Stimulated activated CD4-positive, alpha-beta T cell treated with anti-CD3 and anti-CD28 coated beads, Interleukin-15, amount 100 ng/mL, for 1 hour (primary cell): ENCODE results near the gene CEACAM21.
"Not testable (repeated sequence)": the region's sequence is repeated elsewhere in the genome, so short reads cannot be mapped to it uniquely, and the experiment has no call there.

Experiments
- DNase-seq, 2 donors: peaks; one replicate each; pipeline ENCODE4 v3.0.0-alpha.2; 2020; ENCODE audit warnings: low read depth in 1 of 2, low spot score in 1 of 2

The CEACAM21 gene

DNA sequence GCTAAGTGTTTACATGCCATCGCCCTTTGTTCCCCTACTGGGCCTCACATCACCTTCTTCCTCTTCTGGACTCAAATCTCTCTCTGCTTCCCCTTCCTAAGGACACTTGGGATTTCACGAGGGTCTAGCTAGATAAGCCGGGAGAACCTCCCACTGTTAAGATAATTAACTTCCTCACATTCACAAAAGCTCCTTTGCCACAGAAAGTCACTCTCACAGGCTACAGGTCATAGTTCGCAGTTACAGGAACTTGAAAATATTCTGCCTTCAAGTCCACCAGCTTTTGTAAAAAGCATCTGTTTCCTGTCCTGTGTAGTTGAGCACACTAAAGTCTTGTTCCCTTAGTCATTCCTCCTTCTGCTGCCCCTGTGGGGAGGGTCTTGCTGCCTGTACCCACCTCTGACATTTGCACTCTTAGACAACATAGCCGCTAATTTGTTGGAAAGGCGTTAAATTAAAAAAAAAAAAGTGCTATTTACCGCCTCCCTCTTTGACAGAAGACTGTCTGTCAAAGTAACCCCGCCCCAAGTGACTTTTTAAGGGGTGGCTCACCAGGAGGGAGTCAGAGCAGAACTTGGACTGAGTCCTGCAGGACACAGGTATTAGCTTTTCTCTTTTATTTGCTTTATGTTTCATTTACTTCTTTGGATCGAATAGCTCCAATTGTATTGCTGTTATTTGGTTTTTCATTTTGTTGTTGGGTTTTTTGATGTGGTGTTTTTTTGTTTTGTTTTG, 26.8 kb upstream of the CEACAM21 start:
- peak in 1 of 2 donors; percentile 42 for DNase-seq

- no peak for DNase-seq
These were observed 26.1 kb upstream of the CEACAM21 start for GRCh38 chr19:41549884-41550283.

GRCh38 chr19:41551212-41551610, 24.8 kb upstream of the CEACAM21 start:
- no peak for DNase-seq

DNA sequence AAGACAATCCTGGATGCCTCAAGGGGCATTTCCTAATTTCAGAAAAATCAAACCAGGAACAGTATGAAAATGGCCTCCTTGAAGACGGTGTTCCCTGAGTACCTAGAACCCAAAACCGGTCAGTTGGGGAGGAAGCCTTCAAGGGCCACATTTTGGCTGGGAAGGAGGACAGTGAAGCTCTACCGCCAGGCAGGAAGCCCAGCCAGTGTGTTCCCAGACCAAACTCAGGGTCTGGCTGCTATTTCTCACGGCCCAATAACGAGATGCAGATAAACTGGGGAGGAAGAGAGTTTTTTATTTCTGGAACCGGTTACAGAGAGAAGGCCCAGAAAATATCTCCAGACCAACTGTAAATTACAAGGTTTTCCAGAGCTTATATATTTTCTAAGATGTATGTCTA, 24.3 kb upstream of the CEACAM21 start:
- no peak for DNase-seq

DNA sequence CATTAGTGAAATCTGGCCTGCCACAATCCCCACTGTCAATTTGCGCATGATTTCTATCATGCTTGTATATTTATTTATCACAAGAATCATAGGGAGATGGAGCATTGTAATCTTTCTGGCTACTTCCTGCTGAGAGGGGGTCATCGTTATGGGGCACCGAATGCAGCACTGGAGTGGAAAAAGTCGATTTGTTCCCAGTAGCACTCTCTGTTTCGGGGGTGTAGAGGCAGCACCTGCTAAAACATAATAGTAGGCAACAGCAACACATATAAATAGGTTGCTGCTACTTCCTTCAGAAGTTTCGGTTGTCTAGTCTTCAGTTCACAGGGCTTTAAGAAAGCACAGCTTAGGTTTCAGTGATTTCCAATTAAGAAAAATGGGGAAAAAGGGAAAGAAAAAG, 23.4 kb upstream of the CEACAM21 start:
- no peak for DNase-seq

DNA sequence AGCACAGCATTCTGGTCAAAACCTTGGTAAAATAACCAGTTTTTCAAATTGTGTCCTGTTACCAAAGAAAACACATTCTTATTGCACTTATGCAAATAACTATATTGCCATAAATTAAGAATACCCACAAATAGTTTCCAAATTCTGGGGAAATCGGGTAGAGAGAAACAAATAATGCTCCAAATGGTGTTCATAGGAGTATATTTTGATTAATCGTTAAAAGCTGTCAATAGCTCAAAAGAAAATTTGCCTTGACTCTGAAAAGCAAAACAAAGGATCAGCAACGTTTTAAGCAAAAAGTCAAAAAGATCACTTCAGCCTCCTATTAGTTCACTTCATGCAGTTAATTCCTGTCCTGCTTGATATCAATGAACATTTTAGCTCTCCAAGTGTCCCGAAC, 22.2 kb upstream of the CEACAM21 start:
- DNase-seq: no peak

- DNase-seq: no peak
These were observed 21.1 kb upstream of the CEACAM21 start for GRCh38 chr19:41554907-41555306.

GRCh38 chr19:41555748-41556147, 20.2 kb upstream of the CEACAM21 start:
- no peak for DNase-seq

GRCh38 chr19:41563854-41564514, 12.0 kb upstream of the CEACAM21 start:
- no peak for DNase-seq

GRCh38 chr19:41564515-41565378, 11.2 kb upstream of the CEACAM21 start:
- DNase-seq: no peak

DNA sequence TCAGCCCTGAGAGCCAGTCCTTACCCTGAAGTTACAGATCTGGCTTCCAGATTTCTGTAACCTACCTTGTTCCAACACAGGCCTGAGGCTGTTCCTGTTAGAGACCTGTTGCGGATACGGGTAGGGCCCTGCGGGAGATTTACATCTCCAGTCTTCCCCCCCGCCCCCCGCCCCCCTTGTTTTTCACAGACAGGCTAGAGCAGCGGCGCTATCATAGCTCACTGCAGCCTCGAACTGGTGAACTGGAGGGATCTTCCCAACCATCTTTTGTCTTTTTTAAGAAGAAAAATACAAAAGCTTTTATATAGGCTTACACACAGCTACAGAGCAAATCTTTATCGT, 10.6 kb upstream of the CEACAM21 start:
- no peak for DNase-seq

- DNase-seq: no peak
These were observed 10.0 kb upstream of the CEACAM21 start for GRCh38 chr19:41566001-41566400.

DNA sequence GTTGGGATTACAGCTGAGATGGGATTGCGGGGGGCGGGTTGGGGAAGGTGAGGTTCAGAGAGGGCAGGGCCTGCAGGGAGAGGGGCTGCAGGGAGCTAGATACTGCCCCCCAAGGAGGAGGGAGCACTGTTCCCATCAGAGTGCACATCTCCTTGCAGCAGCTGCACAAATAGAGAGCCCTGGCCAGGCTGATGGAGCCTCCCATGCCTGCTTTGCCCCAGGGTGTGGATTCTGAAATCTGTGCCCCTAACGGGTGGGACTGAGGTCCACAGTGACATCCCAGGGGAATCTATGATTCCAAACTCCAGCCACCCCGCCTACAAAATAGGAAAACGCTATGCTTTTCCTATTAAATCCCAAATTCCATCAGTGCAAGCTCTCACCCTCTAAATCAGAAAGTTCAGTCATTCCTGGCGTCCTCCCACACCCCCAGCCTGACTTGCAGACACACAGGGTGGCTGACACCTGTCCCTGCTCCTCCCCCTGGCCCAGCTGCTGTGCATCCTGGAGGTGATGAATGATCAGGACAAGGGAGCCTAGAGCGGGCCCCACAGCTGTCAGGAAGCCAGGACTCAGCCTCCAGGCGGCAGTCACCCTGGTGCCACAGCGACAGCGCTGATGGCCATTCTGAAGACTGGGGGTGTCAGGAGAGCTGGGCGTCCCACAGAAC, 6.3 kb upstream of the CEACAM21 start:
- no peak for DNase-seq

GRCh38 chr19:41570179-41570578, 5.8 kb upstream of the CEACAM21 start:
- DNase-seq: no peak

DNA sequence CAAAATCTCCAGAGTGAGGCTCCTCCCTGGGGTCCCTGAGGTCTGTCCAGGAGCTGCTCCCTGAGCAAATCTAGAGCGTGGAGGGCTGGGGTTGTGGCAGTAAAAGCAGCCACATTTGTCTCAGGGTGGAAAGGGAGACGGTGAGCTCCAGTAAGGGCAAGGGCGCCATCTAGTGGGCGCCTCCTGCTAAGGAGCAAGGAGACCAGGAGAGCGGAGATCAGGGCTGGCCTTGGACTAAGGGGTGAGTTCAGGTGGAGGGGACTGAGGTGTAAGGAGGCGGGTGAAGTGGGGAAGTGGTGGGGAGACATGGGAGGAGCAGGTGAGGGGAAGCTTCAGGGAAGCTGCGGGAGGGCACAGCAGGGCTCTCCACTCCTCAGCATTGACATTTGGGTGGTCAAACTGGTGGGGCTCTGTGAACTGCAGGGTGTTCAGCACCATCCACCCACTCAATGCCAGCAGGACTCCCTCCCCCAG, 5.3 kb upstream of the CEACAM21 start:
- DNase-seq: peak; percentile 64 to 78

DNA sequence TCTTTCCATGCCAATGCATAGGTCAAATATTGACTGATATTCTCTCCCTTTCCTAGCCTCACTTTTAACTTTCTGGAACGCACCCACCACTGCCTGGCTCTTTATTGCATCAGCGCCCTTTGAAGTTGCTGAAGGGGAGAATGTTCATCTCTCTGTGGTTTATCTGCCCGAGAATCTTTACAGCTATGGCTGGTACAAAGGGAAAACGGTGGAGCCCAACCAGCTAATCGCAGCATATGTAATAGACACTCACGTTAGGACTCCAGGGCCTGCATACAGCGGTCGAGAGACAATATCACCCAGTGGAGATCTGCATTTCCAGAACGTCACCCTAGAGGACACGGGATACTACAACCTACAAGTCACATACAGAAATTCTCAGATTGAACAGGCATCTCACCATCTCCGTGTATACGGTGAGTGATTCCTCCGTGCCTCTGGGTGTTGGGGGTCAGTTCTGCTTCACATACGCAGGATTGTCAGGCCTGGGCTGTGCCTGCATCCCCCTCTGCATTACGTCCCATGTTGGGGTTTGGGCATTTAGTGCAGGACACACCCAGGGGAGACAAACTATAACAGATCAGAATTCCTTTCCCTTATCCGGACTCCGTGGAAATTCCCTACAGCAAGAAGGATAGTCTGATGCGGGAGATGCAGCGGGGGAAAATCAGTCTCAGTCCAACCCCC, 1.3 kb downstream of the CEACAM21 start:
- DNase-seq: no peak

DNA sequence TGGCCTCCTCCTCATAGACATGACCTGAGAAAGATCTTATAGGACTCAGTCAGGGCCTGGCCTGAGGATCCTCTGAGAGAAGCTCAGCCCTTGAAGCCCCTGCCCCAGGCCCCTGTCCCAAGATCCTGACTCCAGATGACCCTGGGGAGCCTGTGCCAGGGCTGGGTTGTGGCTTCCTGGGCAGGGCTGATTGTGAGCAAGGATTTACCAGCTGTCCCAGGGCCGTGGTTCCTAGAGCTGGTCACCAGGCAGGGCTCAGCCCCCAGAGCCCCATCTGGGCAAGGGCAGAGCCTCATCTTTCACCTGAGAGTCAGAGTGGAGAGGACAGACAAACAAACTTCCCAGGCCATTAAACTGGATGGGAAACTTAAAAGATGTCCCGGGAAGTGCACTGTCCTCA, 1.9 kb downstream of the CEACAM21 start:
- DNase-seq: no peak

DNA sequence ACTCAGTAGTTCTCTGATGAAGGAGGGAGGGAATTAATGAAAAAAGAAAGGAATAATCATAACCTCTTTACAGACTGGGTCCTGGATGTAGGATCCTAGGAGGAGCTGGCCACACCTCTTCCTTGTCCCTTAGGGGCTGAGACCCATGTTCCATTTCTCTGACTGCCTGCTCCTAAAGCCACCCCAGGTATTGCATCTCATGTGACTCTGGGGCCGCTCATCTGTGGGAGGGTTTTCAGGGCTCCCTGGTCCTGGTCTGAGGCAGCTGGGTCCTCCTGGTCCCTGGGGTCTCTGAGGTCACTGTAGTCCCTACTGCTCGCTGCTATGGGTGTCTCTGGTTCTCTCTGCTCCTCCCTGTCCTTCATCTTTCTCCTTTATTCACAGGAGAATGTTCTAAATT, 2.9 kb downstream of the CEACAM21 start:
- DNase-seq: no peak

DNA sequence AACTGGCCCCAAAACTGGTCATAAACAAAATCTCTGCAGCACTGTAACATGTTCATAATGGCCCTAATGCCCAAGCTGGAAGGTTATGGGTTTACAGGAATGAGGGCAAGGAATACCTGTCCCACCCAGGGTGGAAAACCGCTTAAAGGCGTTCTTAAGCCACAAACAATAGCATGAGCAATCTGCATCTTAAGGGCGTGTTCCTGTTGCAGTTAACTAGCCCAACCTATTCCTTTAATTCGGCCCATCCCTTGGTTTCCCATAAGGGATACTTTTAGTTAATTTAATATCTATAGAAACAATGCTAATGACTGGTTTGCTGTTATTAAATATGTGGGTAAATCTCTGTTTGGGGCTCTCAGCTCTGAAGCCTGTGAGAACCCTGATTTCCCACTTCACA, 5.1 kb downstream of the CEACAM21 start:
- not testable (repeated sequence) for DNase-seq

- not testable (repeated sequence) for DNase-seq
These were observed 6.7 kb downstream of the CEACAM21 start for GRCh38 chr19:41582577-41583182.
